Heart right ventricle (tissue), 16 donors: ENCODE measurements around the gene CD38. TPM values are rescaled to one million over a fixed set of nuclear protein-coding genes. Genes with fewer than 3 reads are reported as not detected.
A peak's percentile ranks its signal among the peaks of the same experiment; 100 is the strongest.
"Not testable (repeated sequence)": the region's sequence is repeated elsewhere in the genome, so short reads cannot be mapped to it uniquely, and the experiment has no call there.

Experiments
- ATAC-seq, 8 donors: fragments of 200-7000 bp; cut with Tn5 transposase; one replicate each; pipeline ENCODE4 v1.9.1; 2020; ENCODE audit warnings: mild to moderate bottlenecking in 8 of 8, moderate library complexity in 8 of 8, moderate number of reproducible peaks in 1 of 8
- DNase-seq, 2 donors: peaks; one replicate each; pipeline ENCODE4 v3.0.0-alpha.2; 2020
- H3K27ac ChIP-seq, 10 donors: fragments of 200-600 bp; sonication (generic) in 2 of 10; one replicate each; pipeline versions ENCODE4 v1.5.0 to v1.8.0; 2020 to 2022; ENCODE audit warnings: mild to moderate bottlenecking in 3 of 10
- H3K27me3 ChIP-seq, 7 donors: fragments of 200-600 bp; one replicate each; pipeline ENCODE4 v1.8.0; 2021 to 2022; ENCODE audit warnings: mild to moderate bottlenecking in 2 of 7
- H3K36me3 ChIP-seq, 9 donors: fragments of 200-600 bp; sonication (generic) in 1 of 9; one replicate each; pipeline versions ENCODE4 v1.5.0 to v1.8.0; 2020 to 2022; ENCODE audit warnings: mild to moderate bottlenecking in 2 of 9
- H3K4me1 ChIP-seq, 9 donors: fragments of 200-600 bp; sonication (generic) in 1 of 9; one replicate each; pipeline versions ENCODE4 v1.5.0 to v1.8.0; 2020 to 2022; ENCODE audit warnings: mild to moderate bottlenecking in 4 of 9
- H3K4me3 ChIP-seq, 10 donors: fragments of 200-600 bp; sonication (generic) in 2 of 10; one replicate each; pipeline versions ENCODE4 v1.5.0 to v1.8.0; 2020 to 2022; ENCODE audit warnings: mild to moderate bottlenecking in 7 of 10, moderate library complexity in 2 of 10
- H3K9me3 ChIP-seq, 11 donors: fragments of 200-600 bp in 10 of 11; sonication (generic) in 2 of 11; one replicate each; pipeline versions ENCODE4 v1.5.0 to v1.8.0; 2013 to 2022; ENCODE audit warnings: mild to moderate bottlenecking in 2 of 11, control low read depth in 1 of 11, moderate library complexity in 1 of 11
- WGBS, 2 donors: extraction: QIAGEN DNeasy Blood & Tissue Kit; methylation state at CpG; one replicate each; pipeline ENCODE4 v1.1.7; 2013; ENCODE audit warnings: inconsistent platforms in 1 of 2; 5-methylcytosine and 5-hydroxymethylcytosine counted together
- intact Hi-C, 10 donors: fragments of 100-400 bp; cut with DNase I; formaldehyde crosslinking; loops; one replicate each; pipeline versions ENCODE4 v1.11.1 to v1.14.2; 2022
- polyA plus RNA-seq, 2 donors: library from polyadenylated mRNA; stranded (reverse); fragments of 200-250 nt; gene quantifications; one replicate each; pipeline ENCODE4 v1.2.3, GENCODE V29; 2013
- total RNA-seq, 10 donors: library from RNA; stranded (reverse); fragmentation: NEBNext Ultra II Directional in 3 of 10; extraction: Animal tissue kit (Norgen Biotek cat#: 25700) in 3 of 10; gene quantifications; one replicate each; pipeline versions ENCODE4 v1.2.1 to v1.2.4, GENCODE V29; 2021 to 2023
- TF ChIP-seq, protein P1 (sequence below), 9 donors: fragments of 200-600 bp; sonication (generic) in 2 of 9; IDR thresholded peaks; one replicate each; pipeline versions ENCODE4 v1.5.0 to v1.8.0; 2021 to 2022; ENCODE audit warnings: antibody characterized with exemption in 9 of 9, mild to moderate bottlenecking in 5 of 9, moderate library complexity in 1 of 9
- donor health status: Arrhythmogenic right ventricular cardiomyopathy.
- donor health status: ischemic (EF 13 %, LVEDD 7.1; RV severe dilation, severe dysfunction).
- donor health status: healthy with polysubstance abuse.
- donor health status: DM: no; HTN: yes; CAD: no.
- donor health status: DM: no; HTN: no; CAD: no.
- donor health status: ischemic (EF 25% LVEDD 6.9; RV normal size, moderate dysfunction).
- donor health status: ischemic (EF 25% LVEDD 5.7; RV mildly dilated, moderate dysfunction).
- donor health status: healthy.
- donor health status: DM: yes; HTN: yes; CAD: no.
- donor health status: Ischemic cardiomyopathy.
- donor health status: ischemic (EF 35%, LVEDD 5.7; RV mildly dilated, moderate dysfunction).
- donor health status: nonischemic (EF 11% LVEDD 7.7; RV severe dilation, severe dysfunction).
- donor health status: DM: yes; HTN: yes; CAD: no.
- donor health status: PGD.
- donor health status: ischemic (EF 29% LVEDD 5.4; RV normal size, mild dysfunction).
- donor health status: nonischemic (EF 23%, LVEDD 6.1; RV moderate dilation, normal function).

Gene CD38
- total and polyA plus RNA-seq, 12 donors: 0.68 to 11.3 (median 3.2) TPM

DNA sequence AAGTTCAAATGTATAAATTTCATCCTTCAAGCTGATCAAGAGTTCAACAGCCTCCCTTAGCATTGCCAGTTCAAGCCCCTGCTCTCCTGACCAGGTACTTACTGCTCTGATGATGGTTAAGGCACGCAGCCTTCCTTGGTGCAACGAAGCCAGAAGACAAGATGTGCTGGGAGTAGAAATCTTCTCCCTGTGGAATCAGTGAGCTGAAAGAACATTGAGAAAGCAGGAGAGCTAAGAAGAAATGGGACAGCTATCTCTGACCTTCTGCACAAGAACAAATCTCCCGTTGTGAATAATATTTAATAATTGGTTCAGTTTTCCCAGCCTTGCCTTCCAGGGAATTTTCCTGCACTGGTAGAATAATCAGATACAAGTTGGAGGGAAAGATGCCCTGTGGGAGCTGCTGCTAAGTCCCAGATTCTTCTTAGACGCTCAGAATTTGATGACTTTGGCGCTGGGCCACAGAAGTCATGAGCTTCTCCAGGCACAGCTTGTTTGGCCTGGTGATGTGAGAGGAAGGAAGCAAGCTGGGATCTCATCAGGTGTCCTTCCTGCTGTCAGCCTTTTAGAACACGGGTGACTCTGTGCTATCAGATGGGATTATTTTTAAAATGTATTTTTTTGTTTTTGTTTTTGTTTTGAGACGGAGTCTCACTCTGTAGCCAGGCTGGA is 77.8 kb downstream of the CD38 start:
- H3K4me1 ChIP-seq: peaks cover 0 to 9% (median 0%) of the 10 kb centered on the region in 9 donors
- DNase-seq: peak; percentile 64 to 71
- peaks cover 0 to 6% (median 0%) of the 10 kb centered on the region in 9 donors for H3K36me3 ChIP-seq
- peak overlapping the region in 5 of 10 donors; percentile 6 to 31 (median 22) for H3K27ac ChIP-seq
- H3K4me3 ChIP-seq: no peak overlapping the region
- no peaks in the 10 kb centered on the region for H3K9me3 ChIP-seq
- H3K27me3 ChIP-seq: no peaks in the 10 kb centered on the region
- 36 to 42% methylated on average over 7 of the region's 7 CpGs for WGBS, 2 donors
- TF ChIP-seq, protein P1, sequence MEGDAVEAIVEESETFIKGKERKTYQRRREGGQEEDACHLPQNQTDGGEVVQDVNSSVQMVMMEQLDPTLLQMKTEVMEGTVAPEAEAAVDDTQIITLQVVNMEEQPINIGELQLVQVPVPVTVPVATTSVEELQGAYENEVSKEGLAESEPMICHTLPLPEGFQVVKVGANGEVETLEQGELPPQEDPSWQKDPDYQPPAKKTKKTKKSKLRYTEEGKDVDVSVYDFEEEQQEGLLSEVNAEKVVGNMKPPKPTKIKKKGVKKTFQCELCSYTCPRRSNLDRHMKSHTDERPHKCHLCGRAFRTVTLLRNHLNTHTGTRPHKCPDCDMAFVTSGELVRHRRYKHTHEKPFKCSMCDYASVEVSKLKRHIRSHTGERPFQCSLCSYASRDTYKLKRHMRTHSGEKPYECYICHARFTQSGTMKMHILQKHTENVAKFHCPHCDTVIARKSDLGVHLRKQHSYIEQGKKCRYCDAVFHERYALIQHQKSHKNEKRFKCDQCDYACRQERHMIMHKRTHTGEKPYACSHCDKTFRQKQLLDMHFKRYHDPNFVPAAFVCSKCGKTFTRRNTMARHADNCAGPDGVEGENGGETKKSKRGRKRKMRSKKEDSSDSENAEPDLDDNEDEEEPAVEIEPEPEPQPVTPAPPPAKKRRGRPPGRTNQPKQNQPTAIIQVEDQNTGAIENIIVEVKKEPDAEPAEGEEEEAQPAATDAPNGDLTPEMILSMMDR (IDR thresholded peaks at IDR 0.05): no peak
- intact Hi-C loops: no loop called here
- peak; percentile 47 to 87 (median 76) for ATAC-seq

DNA sequence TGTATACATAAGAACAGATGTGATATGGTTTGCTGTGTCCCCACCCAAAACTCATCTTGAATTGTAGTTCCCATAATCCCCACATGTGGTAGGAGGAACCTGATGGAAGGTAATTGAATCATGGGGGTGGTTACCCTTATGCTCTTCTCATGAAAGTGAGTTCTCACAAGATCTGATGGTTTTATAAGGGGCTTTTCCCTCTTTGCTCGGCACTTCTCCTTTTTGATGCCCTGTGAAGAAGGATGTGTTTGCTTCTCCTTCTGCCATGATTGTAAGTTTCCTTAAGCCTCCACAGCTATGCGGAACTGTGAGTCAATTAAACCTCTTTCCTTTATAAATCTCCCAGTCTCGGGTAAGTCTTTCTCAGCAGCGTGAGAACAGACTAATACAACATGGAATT is 83.1 kb downstream of the CD38 start:
- H3K27me3 ChIP-seq, H3K4me3 ChIP-seq, H3K9me3 ChIP-seq, H3K27ac ChIP-seq, DNase-seq, ATAC-seq, H3K36me3 ChIP-seq, H3K4me1 ChIP-seq, intact Hi-C loops: not testable (repeated sequence)
- WGBS, 2 donors: 89% methylated on average over 4 of the region's 4 CpGs

DNA sequence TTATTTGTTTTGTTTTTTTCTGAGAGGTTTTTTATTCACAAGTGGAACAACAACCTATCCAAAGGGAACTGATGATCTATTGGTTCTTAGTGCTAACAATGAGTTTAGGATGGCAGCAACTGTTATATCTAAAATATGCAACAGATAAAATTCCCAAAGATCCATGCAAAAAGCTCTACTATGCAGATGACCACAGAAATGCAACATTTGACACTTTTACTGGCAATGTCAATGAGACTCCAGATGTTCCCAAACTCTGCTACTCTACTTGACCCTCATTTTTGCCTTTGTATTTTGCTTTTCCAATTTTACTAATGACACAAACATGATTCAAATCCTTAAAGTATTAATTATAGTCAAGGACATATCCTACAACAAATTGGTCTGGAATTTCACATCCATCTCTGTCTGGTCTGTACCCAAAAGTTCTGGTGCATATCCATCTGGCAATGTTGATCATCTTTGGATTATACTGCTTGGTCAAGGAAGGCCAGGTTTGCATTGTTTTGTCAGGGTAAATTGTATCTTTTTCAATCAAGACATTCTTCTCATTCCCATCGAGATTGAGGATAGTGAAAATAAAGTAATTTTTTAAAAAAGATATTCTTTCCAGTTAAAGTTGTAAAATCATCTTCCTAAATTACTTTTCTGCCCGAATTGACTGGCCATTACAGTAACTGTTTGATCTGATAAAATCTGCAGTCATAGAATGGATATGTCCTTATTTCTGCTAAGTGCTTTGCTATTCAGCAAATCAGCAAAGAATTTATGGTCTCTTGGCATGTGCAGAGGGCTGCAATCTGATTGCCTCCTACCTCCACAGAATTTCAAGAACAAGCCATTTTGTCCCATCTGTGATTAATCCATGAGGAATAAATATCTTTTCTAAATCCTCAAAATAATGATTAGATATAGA is 86.8 kb downstream of the CD38 start:
- ATAC-seq: no peak
- intact Hi-C loops: no loop called here
- 65 to 70% methylated on average over 2 of the region's 2 CpGs for WGBS, 2 donors
- H3K36me3 ChIP-seq: no peaks in the 10 kb centered on the region
- no peaks in the 10 kb centered on the region for H3K9me3 ChIP-seq
- H3K4me3 ChIP-seq: no peak overlapping the region
- H3K27me3 ChIP-seq: no peaks in the 10 kb centered on the region
- no peak for DNase-seq
- TF ChIP-seq, protein P1 (IDR thresholded peaks at IDR 0.05): no peak
- no peak overlapping the region for H3K27ac ChIP-seq
- no peaks in the 10 kb centered on the region for H3K4me1 ChIP-seq

DNA sequence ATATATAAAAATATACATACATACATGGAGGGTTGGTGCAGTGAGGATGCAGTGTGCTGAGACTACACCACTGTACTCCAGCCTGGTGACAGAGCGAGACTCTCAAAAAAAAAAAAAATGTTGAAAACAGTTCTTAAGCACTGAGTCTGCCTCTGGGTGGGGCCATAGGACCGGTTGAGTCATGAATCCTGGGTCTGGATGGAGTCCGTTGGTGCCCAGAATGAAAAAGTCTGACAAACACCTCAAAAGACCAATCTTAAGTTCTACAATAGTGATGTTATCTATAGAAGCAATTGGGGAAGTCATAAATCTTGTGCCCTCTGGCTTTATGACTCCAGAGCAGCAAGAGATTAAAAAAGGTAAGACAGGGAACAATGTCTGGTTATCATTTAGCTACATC is 90.0 kb downstream of the CD38 start:
- Histone ChIP-seq H3K9me3 (no peaks in the 10 kb centered on the region), H3K4me3 (no peak overlapping the region), H3K36me3 (no peaks in the 10 kb centered on the region), H3K4me1 (no peaks in the 10 kb centered on the region), H3K27me3 (no peaks in the 10 kb centered on the region), H3K27ac (no peak overlapping the region)
- 69 to 80% methylated on average over 3 of the region's 3 CpGs for WGBS, 2 donors
- ATAC-seq (no peak), DNase-seq (no peak)
- intact Hi-C loops: no loop called here
- TF ChIP-seq, protein P1 (IDR thresholded peaks at IDR 0.05): no peak
